GM19025 (cell line): ENCODE measurements around the gene SMIM24.
"Not testable (repeated sequence)": the region's sequence is repeated elsewhere in the genome, so short reads cannot be mapped to it uniquely, and the experiment has no call there.

Source experiments
- ATAC-seq: cut with Tn5 transposase; IDR thresholded peaks from one replicate; pipeline ENCODE4 v1.9.1; 2021; ENCODE audit warnings: mild to moderate bottlenecking, low read depth, moderate library complexity; ENCODE audit not compliant: unreplicated experiment

The SMIM24 gene

DNA sequence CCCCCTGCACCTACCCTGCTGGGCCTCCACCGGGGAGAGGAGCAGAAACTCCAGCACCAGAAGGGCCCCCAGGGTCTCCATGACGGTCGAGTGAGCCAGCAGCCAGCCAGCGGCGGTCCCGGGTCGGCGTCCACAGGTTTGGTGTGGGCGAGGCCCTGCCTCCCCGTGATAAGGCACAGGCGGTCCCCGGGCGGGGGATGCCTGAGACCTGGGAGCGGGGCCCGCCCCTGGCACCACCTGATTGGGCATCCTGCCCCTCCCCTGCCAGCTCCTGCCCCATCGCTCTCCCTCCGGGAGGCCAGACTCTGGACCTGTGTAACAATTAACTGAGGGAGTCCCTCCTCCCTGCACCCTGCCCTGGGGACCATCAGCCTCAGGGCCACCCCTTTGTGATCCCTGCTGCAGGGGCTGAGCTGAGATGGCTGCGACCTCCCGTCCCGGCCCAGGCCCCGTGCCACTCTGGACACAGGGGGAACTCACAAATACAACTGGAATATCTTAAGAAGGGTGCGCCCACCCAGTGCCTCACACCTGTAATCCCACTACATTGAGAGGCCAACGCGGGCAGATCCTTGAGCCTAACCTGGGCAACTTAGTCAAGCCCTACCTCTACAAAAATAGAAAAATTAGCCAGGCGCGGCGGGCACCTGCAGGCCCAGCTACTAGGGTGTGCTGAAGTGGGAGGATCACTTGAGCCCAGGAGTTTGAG is at the start of gene SMIM24:
TSS of gene SMIM24 (minus strand) at position 143 of the 709 bp plus-strand sequence. CDS start at position 81, 62 bp downstream.
- ATAC-seq, result no peak

DNA sequence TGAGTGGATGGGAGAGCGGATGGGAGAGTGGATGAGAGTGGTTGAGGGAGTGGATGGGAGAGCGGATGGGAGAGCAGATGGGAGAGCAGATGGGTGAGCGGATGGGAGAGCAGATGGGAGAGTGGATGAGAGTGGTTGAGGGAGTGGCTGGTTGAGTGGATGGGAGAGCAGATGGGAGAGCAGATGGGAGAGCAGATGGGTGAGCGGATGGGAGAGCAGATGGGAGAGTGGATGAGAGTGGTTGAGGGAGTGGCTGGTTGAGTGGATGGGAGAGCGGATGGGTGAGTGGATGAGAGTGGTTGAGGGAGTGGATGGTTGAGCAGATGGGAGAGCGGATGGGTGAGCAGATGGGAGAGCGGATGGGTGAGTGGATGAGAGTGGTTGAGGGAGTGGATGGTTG is 49.0 kb upstream of the SMIM24 start:
- not testable (repeated sequence) for ATAC-seq

DNA sequence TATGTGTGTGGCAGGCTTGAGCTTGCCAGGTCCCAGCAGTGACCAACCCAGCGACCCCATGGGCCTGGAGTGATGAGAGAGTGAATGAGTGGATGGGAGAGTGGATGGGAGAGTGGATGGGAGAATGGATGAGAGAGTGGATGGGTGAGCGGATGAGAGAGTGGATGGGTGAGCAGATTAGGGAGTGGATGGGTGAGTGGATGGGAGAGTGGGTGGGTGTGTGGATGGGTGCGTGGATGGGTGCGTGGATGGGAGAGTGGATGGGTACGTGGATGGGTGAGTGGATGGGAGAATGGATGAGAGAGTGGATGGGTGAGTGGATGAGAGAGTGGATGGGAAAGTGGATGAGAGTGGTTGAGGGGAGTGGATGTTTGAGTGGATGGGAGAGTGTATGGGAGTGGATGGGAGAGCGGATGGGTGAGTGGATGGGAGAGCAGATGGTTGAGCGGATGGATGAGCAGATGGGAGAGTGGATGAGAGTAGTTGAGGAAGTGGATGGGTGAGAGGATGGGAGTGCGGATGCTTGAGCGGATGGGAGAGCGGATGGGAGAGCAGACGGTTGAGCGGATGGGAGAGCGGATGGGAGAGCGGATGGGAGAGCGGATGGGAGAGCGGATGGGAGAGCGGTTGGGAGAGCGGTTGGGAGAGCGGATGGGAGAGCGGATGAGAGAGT is 48.4 kb upstream of the SMIM24 start:
- ATAC-seq, result no peak

DNA sequence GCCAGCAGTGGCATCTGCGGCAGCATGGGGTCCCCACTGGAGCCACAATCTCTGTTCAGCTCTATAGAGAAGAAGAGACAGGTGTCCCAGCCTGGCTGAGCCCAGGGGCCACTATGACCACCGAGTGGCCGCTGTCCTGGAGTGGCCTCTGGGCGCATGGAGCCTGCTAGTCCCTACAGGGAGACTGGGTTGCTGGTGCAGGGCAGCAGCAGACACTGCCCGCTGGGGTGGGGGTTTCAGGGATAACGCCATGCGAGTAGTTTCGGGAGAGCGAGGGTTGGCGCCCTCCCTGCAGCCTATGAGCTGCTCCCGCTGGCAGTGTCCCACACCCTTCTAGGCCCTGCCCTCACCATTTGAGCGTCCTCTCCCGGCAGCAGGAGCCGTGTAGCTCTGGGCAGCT is 47.8 kb upstream of the SMIM24 start:
- ATAC-seq, result no peak

DNA sequence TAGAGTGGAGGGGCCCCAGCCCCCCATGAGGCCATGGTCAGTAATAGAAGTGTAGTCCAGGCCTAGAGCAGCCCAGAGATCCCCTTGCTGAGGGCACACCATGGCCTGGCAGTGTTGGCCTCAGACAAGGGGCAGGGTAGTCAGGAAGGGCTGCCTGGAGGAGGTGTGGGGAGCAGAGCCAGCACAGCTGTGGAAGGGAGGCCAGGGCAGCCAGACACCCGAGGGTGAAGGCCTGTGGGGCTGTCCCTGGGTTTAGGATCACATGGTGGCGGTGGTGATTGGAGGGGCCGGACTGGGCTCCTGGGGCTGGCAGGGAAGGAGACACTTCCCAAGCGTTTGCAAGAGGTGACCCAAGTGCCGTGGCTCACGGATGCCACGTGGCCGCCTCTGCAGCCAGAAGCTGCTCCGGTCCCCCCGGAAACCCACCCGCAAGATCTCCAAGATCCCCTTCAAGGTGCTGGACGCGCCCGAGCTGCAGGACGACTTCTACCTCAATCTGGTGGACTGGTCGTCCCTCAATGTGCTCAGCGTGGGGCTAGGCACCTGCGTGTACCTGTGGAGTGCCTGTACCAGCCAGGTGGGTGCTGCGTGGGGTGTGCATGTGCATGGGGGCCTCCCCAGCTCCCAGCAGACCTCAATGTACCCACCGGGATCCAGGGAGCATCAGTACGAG is 47.0 kb upstream of the SMIM24 start:
- no peak for ATAC-seq

DNA sequence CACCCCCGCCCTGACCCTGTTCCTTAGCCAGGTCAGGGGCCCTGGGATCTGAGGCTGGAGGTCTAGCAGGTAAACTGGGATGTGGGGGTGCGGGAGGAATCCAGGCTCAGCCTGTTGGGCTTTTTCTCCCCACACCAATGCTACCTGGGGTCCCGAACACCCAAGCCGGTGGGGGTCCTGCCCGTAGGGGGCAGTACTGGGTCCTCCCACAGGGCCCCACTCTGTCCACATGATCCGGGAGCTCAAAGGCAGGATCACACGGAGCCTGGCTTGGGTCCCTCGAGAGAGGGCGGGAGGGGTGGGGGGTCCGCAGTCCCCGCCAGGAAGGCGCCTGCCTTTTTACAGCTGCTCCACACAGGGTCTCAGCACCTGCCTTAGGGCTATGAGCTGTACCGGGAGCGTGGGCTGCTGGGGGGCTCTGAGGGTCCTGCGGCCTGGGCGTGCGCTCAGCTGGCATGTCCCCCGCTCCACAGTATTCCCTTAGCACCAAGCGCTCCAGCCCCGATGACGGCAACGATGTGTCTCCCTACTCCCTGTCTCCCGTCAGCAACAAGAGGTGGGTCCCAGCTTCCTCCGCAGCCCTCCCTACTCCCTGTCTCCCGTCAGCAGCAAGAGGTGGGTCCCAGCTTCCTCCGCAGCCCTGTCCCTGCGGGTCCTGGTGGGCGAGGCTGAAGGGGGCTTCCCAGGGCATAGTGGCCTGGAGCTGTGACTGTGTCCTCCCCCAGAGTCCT is 46.3 kb upstream of the SMIM24 start:
- ATAC-seq, result no peak

DNA sequence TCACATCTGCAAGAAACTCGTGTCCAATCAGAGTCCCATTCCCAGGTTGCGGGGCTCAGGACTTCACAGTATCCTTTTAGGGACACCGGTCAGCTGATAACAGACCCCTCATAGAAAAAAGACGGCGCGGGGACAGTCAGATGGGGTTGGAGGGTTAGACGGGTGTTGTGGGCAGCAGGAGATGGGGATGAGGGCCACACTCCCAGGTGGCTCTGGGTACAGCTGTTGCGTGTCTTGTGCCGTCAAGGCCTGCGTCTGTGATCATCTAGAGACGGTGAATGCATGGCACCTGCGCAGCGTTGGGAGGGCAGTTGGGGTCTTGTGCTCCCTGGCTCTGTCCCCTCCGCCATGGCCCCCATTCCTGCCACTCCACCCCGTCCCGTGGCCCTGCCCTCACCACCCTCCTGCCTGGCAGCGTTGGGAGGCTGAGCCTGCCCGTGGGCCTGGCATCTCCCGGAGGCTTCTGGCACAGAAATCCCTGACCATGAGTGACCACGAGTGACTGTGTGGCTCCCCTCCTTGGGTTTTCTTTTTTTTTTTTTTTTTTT is 44.7 kb upstream of the SMIM24 start:
- no peak for ATAC-seq

DNA sequence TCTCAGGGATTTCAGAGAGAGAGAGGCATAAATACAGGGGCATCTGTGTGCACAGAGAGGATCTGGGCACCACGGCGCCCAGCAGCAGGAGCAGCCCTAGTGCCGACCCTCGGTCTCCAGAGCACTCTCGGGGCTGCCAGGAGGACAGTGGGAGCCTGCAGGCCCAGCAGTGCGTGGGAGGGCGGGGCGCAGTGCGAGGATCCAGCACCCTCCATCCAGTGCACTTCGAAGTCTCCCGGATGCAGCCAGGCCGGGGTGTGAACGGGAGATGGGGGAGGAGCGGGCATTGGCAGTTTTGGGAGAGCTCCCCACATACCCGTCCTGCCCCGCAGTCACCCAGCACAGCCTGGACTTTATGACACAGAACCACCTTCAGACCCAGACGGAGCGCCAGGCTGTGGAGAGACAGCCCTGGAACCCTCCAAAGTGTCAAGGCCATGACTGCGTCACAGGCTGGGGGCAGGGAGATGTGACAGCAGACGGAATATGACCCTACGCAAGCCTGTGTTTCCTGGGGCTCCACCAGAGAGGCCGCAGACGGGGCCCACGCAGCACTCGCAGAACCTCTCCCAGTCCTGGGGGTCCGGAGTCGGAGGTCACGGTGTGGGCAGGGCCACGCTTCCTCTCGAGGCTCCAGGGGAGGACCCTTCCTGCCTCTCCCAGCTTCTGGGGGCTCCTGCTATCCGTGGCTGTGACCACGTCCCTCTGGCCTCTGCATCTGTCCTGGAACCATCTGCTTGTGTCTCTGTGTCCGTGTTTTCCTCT is 43.9 kb upstream of the SMIM24 start:
- no peak for ATAC-seq

DNA sequence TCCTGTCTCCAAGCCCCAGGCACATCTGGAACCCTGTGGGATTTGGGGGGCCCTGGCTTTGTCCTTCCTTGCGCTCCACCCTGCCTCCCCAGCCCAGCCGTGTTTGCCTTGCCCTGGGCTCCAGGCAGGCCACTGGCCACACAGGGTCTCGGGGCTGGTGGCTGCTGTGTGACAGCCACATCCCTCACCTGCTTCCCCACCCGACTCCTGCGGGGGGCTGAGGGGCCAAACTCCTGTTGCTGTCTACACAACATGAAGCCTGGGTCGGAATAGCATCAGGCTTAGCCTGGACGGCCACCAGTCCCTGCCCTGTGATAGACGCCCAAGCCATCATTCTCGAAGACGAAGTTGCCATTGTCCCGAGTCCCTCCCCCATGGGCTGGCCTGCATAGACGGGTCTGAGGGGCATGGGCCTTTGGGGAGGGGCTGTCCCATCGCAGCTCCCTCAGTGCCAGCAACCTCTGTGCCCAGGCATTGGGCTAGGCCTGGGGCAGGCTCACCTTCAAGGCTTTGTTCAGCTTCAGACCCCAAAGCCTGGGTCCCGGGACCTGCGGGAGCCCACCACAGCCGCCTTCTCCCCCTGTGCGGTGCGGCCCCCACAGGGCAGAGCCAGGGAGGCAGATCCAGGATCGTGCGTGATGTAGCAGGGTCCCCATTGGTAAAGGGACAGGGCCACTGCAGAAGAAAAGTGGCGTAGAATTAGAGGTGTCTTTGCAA is 43.2 kb upstream of the SMIM24 start:
- no peak for ATAC-seq

DNA sequence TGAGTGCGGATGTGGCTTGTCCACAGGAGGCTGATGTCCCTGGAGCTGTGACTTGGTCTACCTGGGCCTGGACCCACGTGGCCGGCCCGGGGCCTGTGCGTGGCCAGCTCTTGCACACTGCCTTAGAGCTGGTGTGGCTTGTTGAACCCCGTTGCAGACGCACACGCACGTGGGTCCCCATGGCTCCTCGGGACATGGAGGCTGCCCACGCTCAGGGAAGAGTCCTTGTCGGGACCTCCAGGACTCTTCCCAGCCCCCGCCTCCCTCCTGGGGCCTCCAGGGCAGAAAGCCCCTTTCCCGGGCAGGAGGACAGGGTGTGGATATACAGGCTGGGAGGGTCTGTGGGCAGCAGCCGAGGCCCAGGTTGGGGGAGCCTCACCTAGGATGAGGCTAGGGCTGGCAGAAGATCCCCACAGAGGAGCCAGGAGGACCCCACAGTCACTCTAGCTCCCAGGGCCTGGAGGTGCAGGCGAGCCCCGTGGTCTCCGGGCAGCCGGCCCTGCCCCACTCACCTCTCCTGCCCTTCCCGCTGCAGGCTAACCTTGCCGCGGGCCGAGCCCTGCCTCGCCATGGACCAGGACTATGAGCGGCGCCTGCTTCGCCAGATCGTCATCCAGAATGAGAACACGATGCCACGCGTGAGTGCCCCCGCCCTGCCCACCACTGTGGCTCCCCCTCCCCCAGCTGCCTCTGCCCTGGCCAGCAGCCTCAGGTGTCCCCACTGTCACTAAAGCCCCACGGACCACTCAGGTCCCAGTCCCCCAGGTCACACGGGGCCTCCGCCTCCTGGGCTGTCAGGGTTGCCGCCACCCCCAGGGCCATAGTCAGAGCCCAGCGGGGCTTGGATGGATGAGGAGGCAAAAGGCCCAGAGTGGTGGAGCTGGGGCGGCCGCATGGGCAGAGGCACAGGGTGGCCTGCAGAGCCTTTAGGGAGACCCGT is 42.4 kb upstream of the SMIM24 start:
- ATAC-seq, result no peak

DNA sequence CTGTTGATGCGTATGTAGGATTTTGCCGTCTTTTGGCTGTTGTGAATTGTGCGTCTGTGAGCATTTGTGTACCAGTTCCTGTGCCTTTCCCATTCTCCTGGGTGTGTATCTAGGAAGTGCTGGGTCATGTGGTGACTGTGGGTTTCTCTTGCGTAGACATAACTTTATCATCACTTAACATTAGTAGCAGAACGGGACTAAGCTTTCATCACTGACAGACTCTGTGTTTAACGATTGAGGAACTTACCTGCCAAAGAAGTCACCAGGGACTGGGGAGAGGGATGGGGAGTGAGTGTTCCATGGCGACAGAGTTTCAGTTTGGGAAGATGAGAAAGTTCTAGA is 40.8 kb upstream of the SMIM24 start:
- ATAC-seq, result no peak

DNA sequence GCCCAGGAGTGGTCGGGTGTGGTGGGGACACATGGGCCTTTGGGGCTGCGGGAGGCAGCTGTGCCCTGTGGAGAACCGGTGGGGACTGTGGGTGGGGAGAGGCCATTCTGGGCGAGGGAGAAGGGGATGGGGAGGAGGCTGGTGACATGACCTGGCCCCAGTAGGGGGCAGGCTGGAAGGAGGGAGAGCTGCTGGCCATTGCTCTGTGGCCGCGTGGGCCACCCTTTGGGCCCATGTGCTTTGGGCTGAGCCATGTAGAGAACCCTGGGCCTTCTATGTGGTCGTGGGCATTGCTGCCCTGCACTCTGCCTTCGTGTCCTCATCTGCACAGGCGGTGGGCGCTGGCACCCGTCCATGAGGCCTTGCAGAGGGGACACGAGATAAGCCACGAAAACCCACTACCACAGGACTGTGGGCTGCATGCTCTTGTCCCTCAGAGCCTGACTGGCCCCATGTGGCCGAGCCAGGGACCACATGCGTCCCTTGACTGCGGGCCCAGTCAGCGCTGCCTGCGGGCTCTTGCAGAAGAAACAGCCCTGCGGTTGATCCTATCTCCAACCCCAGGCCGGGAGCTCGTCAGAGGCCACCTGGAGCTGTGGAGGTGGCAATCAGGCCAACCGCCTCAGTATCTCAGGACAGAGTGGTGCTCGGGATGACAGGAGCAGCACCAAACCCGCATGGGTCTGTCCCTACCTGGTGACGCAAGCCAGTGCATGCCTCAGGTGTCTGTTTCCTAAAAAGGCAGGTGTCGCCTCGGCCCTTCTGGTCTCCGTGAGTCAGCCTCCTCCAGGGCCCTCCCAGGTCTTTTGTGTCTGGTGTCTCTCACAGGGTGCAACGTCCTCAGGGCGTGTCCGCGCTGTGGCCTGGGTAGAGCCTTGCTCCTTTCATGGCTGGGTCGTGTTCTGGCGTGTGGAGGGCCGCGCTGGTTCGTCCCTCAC is 40.1 kb upstream of the SMIM24 start:
- no peak for ATAC-seq

DNA sequence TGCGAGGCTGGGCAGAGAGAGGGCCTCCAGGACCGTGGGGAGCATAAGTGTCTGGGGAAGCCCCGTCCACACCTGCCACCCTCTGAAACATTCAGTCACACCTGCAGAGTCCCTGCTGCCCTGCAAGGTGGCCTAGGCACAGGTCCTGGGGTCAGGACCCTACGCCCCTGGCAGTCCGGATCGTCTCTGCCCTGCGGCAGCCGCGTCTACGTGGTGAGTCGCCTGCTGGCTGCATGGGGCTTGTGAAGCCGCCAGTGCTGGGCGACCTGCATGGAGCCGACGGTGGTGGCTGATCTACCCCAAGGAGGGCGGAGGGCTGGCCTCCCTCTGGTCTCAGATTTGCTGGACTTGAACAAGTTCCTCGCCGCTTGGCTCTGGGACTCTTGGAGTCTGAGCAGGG is 38.8 kb upstream of the SMIM24 start:
- no peak for ATAC-seq

DNA sequence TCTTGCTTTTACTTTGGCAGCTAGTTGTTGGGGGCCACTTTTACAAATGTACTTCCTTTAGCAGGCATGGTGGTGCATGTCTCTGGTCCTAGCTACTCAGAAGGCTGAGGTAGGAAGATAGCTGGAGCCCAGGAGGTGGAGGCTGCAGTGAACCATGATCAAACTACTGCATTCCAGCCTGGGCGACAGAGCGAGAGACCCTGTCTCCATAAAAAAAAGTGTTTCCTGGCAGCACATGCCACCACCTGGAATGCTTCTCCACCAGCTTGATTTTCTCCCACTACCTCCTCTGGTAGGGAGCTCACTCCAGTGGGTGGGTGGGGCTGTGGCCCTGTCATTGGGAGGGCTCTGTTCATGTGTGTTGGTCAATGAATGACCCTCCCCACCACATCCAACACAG is 38.3 kb upstream of the SMIM24 start:
- no peak for ATAC-seq

DNA sequence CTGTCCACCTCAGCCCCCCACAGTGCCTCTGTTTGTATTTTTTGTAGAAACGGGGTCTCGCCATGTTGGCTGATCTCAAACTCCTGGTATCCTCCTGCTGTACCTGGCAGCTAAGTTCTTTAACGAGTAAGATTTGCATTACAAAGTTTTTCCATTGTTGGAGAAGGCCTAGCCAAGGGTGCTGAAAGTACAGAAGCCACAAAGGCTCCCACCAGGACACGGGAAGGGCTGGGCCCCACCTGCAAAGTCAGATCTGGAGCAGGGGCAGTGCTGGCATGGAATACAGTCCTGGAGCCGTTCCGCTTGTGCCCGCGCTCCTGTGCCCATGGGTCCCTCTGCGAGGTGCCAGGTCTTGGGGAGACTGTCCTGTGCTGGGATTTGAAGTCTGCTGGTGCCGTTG is 37.9 kb upstream of the SMIM24 start:
- ATAC-seq, result no peak

DNA sequence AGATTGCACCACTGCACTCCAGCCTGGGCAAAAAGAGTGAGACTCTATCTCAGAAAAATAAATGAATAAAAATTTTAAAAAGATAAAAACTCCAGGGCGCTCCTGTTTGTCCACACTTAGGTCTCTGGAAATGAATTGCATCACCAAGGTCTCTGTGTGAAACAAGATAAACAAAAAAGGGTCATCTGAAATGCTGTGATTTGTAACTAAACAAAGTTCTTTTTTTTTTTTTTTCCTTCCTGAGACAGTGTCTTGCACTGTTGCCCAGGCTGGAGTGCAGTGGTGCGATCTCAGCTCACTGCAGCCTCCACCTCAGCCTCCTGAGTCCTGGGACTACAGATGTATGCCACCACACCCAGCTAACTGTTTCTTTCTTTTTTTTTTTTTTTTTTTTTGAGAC is 37.3 kb upstream of the SMIM24 start:
- ATAC-seq, result no peak

DNA sequence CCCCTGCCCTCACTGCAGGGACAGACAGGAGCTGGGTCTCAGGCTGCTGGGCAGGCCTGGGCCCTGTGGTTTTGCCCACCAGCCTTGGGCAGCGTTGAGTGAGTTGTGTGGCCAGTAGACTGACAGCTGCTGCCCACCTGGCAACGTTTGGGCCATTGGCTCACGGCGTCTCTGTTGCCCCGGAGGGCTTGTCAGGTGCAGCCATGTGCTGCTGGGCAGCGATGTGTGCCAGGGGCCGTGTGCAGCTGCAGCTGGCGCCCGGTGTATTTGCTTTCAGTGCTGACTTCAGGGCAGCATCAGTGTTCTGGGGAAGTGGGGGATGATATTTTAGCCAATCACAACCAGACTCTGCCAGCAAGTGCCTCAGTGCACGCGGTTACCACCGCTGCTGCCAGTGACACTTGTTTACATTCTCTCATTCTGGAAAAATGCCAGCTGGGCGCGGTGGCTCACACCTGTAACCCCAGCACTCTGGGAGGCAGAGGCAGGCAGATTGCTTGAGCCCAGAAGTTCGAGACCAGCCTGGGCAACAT is 36.4 kb upstream of the SMIM24 start:
- ATAC-seq, result no peak
